Islet precursor cell (in vitro differentiated cells): Measurements from ENCODE around the gene CRYBB3.
"Not testable (repeated sequence)": the region's sequence is repeated elsewhere in the genome, so short reads cannot be mapped to it uniquely, and the experiment has no call there.

Experiments
- DNase-seq: peaks from one replicate; pipeline ENCODE4 v3.0.0-alpha.2; 2018

Gene CRYBB3

DNA sequence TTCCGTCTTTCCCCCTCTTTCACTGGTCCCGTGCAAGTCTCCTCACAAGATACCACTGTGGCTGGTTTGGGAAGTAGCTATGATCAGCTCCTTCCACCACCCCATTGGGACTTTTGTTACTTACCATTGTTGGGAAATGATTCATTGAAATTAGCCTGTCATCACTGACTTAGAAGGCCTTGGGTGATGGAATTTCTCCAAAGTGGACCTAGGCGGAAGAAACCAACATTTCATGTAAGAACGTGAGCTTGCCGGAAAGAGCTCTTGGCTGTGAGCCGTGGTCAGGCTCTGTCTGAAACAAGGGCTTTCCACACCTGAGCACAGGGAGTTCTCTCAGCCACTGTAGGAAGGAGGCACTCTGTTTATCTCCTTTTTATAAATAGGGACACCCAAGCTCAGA, 23.5 kb upstream of the CRYBB3 start:
- DNase-seq: no peak

DNA sequence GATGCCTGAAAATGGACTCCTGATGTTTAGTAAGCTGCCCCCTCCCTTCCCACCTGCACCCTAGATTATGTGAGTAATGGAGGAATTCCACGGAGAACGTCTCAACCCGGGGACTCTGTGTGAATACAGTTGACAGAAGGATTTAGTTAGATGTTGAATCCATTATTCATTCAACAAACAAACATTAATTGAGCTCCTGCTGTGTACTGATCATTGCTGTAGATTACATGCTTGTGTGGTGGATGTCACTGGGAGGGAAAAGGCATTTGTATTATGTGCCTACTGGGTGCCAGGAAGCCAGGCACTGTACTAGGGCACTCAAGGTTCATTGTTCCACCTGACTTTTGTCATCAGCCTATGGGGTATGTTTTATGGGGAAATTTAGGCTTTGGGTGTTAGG, 22.9 kb upstream of the CRYBB3 start:
- no peak for DNase-seq

GRCh38 chr22:25177226-25177625, 22.4 kb upstream of the CRYBB3 start:
- no peak for DNase-seq

- DNase-seq: no peak
Measured at GRCh38 chr22:25177895-25178294, 21.8 kb upstream of the CRYBB3 start.

GRCh38 chr22:25178348-25178747, 21.3 kb upstream of the CRYBB3 start:
- DNase-seq: not testable (repeated sequence)

DNA sequence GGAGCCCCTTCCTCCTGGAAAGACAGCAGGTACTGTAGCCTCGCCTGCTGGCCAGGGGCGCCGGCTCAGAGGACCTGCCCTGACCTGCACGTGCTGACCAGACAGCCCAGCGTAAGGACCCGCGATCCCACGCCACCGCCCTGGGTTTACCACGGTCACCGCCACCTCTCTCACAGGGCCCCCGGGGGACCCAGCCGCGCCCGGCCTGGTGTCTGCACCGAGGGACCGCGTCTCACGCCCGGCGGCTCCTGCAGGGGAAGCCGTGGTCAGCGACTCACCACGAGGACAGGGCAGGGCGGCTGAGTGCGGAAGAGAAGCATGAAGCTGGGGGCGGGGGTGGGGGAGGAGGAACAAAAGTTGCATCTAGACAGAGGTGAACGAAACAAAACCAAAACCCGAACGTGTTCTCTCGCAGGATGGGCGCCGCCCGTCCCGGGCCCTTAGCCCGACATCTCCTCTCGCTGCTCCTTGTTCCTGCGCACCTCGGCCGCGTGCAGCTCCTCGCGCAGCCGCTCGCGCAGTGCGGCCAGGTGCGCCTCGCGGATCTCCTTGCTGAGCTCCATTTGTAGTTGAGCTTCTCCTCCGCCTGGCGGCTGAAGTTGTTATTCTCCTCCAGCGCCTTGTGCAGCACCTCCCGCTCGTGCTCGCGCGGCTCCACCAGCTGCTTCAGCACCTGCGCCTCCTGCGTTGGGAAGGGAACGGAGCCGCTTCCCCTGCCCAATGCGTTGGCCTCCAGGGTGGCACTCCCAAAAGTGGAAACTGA, 20.6 kb upstream of the CRYBB3 start:
- peak; percentile 82 for DNase-seq

- DNase-seq: no peak
Measured at GRCh38 chr22:25182131-25183110, 17.2 kb upstream of the CRYBB3 start.

- no peak for DNase-seq
Measured at GRCh38 chr22:25183949-25184619, 15.6 kb upstream of the CRYBB3 start.

DNA sequence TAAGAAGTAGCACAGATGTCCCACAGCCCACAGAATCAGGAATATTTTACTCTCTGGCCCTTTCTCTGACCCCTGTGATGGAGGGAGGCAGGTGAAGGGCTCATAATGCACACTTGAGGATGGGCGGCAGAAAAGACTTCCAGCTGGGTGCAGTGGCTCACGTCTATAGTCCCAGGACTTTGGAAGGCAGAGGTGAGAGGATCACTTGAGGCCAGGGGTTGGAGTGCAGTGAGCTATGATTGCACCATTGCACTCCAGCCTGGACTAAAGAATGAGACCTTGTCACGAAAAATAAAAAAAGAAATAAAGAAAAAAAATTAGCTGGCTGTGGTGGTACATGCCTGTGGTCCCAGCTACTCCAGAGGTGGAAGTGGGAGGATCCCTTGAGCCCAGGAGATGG, 13.5 kb upstream of the CRYBB3 start:
- no peak for DNase-seq

DNA sequence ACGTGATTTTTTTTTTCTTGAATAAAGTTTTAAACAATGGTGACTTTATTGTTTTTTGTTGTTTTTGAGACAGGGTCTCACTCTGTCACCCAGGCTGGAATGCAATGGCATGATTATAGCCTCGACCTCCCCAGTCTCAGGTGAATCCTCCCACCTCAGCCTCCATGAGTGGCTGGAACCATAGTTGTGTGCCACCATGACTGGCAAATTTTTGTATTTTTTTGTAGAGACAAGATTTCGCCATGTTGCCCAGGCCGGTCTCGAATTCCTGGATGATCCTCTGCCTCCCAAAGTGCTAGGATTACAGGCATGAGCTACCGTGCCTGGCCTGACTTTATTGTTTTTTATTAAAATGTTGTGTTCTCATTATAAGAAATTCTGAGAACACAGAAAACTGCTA, 12.2 kb upstream of the CRYBB3 start:
- no peak for DNase-seq

DNA sequence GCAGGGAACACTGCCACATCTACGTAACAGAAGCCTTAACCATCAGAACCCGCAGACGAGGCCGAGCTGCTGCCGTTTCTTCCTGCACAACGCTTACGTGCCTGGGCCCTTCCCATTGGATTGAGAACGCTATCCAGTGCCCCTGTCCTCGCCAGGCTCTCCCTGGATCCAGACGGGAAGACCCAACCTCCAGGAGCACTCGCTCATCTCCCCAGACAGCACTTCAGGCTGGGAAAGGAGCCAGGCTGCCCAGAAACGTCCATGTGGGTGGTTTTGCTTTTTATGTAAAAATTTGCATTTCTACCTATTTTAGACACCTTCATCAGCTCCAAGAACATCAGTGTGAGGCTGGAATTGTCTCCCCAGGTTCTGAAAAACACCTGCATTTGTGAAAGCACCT, 7.3 kb upstream of the CRYBB3 start:
- DNase-seq: no peak

GRCh38 chr22:25193130-25193529, 6.5 kb upstream of the CRYBB3 start:
- DNase-seq: no peak

DNA sequence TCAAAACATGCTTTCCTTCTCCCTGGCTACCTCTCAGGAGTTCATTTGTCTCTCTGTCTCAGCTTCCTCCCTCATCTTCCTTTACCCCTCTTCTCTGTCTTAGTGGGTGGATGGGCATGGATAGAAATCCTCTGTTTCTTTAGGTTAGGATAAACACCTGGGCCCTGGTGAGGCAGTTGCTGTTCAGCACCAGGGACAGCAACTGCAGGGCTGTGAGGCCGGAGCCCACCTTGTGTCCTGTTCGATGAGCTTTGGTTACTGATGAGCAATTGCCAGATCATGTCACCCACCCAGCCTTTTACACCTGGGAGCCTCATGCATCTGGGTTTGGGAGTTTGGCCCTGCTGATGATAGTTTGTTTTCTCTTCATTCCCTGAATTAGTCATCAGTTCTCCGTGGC, 6.1 kb upstream of the CRYBB3 start:
- no peak for DNase-seq

DNA sequence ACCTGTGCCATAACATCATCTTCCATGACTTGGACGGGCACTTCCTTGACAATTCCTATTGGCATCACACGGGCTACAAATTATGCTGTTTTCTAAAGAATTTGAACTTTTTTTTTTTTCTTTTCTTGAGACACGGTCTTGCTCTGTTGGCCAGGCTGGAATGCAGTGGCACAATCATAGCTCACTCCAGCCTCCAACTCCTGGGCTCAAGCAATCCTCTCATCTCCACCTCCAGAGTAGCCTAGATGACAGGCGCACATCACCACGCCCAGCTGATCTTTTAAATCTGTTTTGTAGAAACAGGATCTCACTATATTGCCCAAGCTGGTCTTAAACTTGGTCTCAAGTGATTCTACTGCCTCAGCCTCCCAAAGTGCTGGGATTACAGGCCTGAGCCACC, 3.3 kb upstream of the CRYBB3 start:
- DNase-seq: no peak

DNA sequence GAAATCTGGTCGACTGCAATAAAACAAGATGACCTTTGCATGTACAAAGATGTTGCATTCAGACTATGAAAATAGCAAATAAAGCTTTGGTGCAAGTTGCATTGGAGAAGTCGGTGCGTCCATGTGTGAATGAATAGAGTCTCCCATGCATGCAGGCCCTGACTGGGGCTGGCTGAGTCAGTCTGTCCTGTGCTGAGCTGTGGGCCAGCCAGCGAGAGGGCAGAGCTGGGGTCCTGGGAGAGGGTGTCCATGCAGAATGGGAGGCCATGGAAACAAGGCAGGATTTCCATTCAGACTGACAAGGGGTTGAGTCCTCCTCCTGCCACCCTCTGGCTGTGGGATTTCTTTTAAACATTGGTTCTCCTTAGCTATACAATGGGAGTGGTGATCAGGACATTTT, 2.3 kb upstream of the CRYBB3 start:
- no peak for DNase-seq

DNA sequence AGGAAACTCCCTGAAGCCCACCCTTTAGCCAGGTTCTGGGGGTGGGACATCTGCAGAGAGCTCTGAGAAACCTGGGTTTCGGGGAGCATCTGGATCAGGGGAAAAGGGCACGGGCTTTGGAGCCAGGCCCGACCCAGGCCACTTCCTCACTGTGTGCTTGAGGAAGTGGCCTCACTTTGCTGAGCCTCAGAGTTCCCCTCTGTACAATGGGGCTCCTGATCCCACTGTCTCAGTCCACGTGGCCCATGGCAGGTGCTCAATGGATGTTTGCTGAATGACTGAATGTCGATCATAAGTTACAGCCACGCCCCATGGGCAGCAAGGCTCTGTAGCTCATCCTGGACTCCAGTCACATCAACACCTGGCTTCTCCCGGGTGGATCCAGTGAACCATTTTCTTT, 1.3 kb downstream of the CRYBB3 start:
- no peak for DNase-seq

DNA sequence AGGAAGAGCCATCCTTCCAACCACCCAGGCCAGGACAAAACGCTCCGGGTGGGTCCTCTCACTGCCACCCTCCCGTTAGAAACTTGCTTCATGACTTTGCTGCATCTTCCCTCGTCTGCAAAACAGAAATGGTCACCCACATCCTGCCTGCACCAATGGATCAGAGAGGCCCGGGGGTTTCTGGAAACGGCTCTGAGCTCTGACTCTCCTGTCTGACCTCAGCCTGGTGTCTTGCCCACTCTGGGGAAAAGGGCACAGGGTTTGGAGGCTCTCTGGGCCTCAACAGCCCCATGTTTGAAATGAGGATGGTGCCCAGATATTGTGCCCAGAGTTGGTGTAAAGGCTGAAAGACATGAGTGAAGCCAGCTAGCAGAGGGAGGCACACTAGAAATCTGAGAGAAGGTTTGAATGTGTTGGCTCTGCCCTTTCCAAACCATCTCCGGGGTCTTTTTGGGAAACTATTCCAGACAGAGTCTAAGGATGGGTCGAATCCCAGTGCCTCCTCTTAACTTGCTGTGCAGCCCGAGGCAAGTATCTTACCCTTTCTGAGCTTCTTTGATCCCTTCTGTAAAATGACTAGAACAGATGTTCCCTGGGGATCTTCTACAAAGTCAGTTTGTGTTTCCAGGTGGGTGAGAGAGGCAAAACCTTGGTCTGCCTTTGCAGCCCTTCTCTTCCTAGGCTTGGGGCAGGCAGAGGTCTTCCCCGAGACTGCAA, 2.1 kb downstream of the CRYBB3 start:
- no peak for DNase-seq

DNA sequence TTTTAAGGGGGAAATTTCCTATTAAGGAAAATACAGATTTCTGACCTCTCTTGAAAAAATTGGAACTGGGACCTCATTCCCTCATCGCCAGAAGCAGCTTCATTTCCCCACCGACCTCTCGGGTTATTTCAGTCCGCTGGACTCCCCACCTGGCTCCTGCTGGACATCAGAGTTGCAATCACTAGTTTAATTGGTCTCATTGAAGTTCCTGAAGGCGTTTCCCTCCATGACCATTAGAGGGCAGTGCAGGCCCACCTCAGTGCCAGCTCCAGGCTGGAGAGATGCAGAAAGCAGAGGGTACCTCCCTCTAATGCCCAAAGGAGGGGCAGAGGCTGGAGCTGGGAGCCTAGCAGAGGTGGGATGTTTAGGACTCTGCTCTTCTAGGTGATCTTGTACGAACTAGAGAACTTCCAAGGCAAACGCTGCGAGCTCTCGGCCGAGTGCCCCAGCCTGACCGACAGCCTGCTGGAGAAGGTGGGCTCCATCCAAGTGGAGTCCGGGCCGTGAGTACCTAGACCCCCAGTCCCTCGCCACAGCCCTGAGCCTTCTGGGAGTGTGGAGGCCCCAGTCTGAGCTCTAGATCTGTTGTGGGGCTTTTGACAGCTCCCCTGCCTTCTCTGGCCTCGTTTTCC, 2.7 kb downstream of the CRYBB3 start:
- DNase-seq: peak; percentile 83

- DNase-seq: no peak
Measured at GRCh38 chr22:25203082-25203481, 3.4 kb downstream of the CRYBB3 start.

- not testable (repeated sequence) for DNase-seq
Measured at GRCh38 chr22:25204547-25204946, 4.9 kb downstream of the CRYBB3 start.

GRCh38 chr22:25205847-25206246, 6.2 kb downstream of the CRYBB3 start:
- no peak for DNase-seq

GRCh38 chr22:25206998-25207397, 7.3 kb downstream of the CRYBB3 start:
- no peak for DNase-seq
